ENCODE measurements around the gene AADACL2. TPM values are rescaled to one million over a fixed set of nuclear protein-coding genes. Genes with fewer than 3 reads are reported as not detected.

Gene AADACL2
- total RNA-seq, 1 donor from 2014 or later: not detected

GRCh38 chr3:151794080-151794479 is 60.4 kb downstream of the AADACL2 start:
- no peak for DNase-seq (ENCODE audit: low spot score)
- TF ChIP-seq CTCF (IDR thresholded peaks at IDR 0.05; ENCODE audit: unreplicated experiment): no peak
- no peaks in the 10 kb centered on the region for H3K36me3 Mint-ChIP-seq (ENCODE audit: low read depth, unreplicated experiment)
- no peak overlapping the region for H3K27ac Mint-ChIP-seq (ENCODE audit: unreplicated experiment)
- no peaks in the 10 kb centered on the region for H3K4me1 Mint-ChIP-seq (ENCODE audit: unreplicated experiment)
- H3K4me3 Mint-ChIP-seq (ENCODE audit: unreplicated experiment): no peak overlapping the region
- no peaks in the 10 kb centered on the region for H3K9me3 Mint-ChIP-seq (ENCODE audit: unreplicated experiment)
- H3K27me3 Mint-ChIP-seq (ENCODE audit: unreplicated experiment): no peaks in the 10 kb centered on the region

- H3K4me3 Mint-ChIP-seq (ENCODE audit: unreplicated experiment): no peak overlapping the region
- H3K27me3 Mint-ChIP-seq (ENCODE audit: unreplicated experiment): no peaks in the 10 kb centered on the region
- no peak for DNase-seq (ENCODE audit: low spot score)
- no peaks in the 10 kb centered on the region for H3K9me3 Mint-ChIP-seq (ENCODE audit: unreplicated experiment)
- no peak for TF ChIP-seq CTCF (IDR thresholded peaks at IDR 0.05; ENCODE audit: unreplicated experiment)
- H3K27ac Mint-ChIP-seq (ENCODE audit: unreplicated experiment): no peak overlapping the region
- no peaks in the 10 kb centered on the region for H3K36me3 Mint-ChIP-seq (ENCODE audit: low read depth, unreplicated experiment)
- no peaks in the 10 kb centered on the region for H3K4me1 Mint-ChIP-seq (ENCODE audit: unreplicated experiment)
Observed at GRCh38 chr3:151795276-151795675, 61.5 kb downstream of the AADACL2 start.

GRCh38 chr3:151796105-151796680 is 62.5 kb downstream of the AADACL2 start:
- H3K36me3 Mint-ChIP-seq (ENCODE audit: low read depth, unreplicated experiment): no peaks in the 10 kb centered on the region

GRCh38 chr3:151798466-151798865 is 64.7 kb downstream of the AADACL2 start:
- H3K4me1 Mint-ChIP-seq (ENCODE audit: unreplicated experiment): no peaks in the 10 kb centered on the region
- no peak for DNase-seq (ENCODE audit: low spot score)
- no peaks in the 10 kb centered on the region for H3K27me3 Mint-ChIP-seq (ENCODE audit: unreplicated experiment)
- H3K36me3 Mint-ChIP-seq (ENCODE audit: low read depth, unreplicated experiment): no peaks in the 10 kb centered on the region
- no peak overlapping the region for H3K27ac Mint-ChIP-seq (ENCODE audit: unreplicated experiment)
- no peak overlapping the region for H3K4me3 Mint-ChIP-seq (ENCODE audit: unreplicated experiment)
- no peaks in the 10 kb centered on the region for H3K9me3 Mint-ChIP-seq (ENCODE audit: unreplicated experiment)
- no peak for TF ChIP-seq CTCF (IDR thresholded peaks at IDR 0.05; ENCODE audit: unreplicated experiment)

More at GRCh38 chr3:151796105-151796680, 62.5 kb downstream of the AADACL2 start:
- no peaks in the 10 kb centered on the region for H3K27me3 Mint-ChIP-seq (ENCODE audit: unreplicated experiment)
- no peaks in the 10 kb centered on the region for H3K9me3 Mint-ChIP-seq (ENCODE audit: unreplicated experiment)
- TF ChIP-seq CTCF (IDR thresholded peaks at IDR 0.05; ENCODE audit: unreplicated experiment): no peak
- H3K27ac Mint-ChIP-seq (ENCODE audit: unreplicated experiment): no peak overlapping the region
- no peak overlapping the region for H3K4me3 Mint-ChIP-seq (ENCODE audit: unreplicated experiment)
- no peaks in the 10 kb centered on the region for H3K4me1 Mint-ChIP-seq (ENCODE audit: unreplicated experiment)
- no peak for DNase-seq (ENCODE audit: low spot score)

- no peaks in the 10 kb centered on the region for H3K36me3 Mint-ChIP-seq (ENCODE audit: low read depth, unreplicated experiment)
- H3K4me3 Mint-ChIP-seq (ENCODE audit: unreplicated experiment): no peak overlapping the region
- H3K4me1 Mint-ChIP-seq (ENCODE audit: unreplicated experiment): no peaks in the 10 kb centered on the region
- no peaks in the 10 kb centered on the region for H3K9me3 Mint-ChIP-seq (ENCODE audit: unreplicated experiment)
- H3K27me3 Mint-ChIP-seq (ENCODE audit: unreplicated experiment): no peaks in the 10 kb centered on the region
- DNase-seq (ENCODE audit: low spot score): no peak
- no peak for TF ChIP-seq CTCF (IDR thresholded peaks at IDR 0.05; ENCODE audit: unreplicated experiment)
- H3K27ac Mint-ChIP-seq (ENCODE audit: unreplicated experiment): no peak overlapping the region
Observed at GRCh38 chr3:151800431-151800830, 66.7 kb downstream of the AADACL2 start.

Measured in endothelial cell (in vitro differentiated cells).